Activated naive CD4-positive, alpha-beta T cell treated with anti-CD3 and anti-CD28 coated beads, Interleukin-2, amount 50 U/mL, for 72 hours (primary cell): Measurements from ENCODE around the gene NCK1. TPM values are rescaled to one million over a fixed set of nuclear protein-coding genes. Genes with fewer than 3 reads are reported as not detected.
A peak's percentile ranks its signal among the peaks of the same experiment; 100 is the strongest.
"Not testable (repeated sequence)": the region's sequence is repeated elsewhere in the genome, so short reads cannot be mapped to it uniquely, and the experiment has no call there.

ENCODE experiments used
- ATAC-seq, 2 donors: fragments of 150-1000 bp; cut with Tn5 transposase; 2 replicates each; pipeline ENCODE4 v1.10.0; 2021; ENCODE audit warnings: mild to moderate bottlenecking in 2 of 2, moderate library complexity in 2 of 2
- DNase-seq, 2 donors: peaks; one replicate each; pipeline ENCODE4 v3.0.0; 2021 to 2022; ENCODE audit warnings: low spot score in 2 of 2
- H3K27ac Mint-ChIP-seq, 2 donors: one replicate each; pipeline ENCODE4 v1.8.0; 2022; ENCODE audit warnings: mild to moderate bottlenecking in 2 of 2, mixed read lengths in 2 of 2
- H3K36me3 Mint-ChIP-seq, 2 donors: one replicate each; pipeline ENCODE4 v1.8.0; 2022; ENCODE audit warnings: mixed read lengths in 2 of 2
- H3K9me3 Mint-ChIP-seq, 2 donors: one replicate each; pipeline ENCODE4 v1.8.0; 2022; ENCODE audit warnings: mixed read lengths in 2 of 2
- total RNA-seq, 2 donors: library from RNA; stranded (reverse); gene quantifications; one replicate each; pipeline ENCODE4 v1.2.3, GENCODE V29; 2022

NCK1 gene
- total RNA-seq, 2 donors from 2014 or later = 34.6 to 45.1 TPM

DNA sequence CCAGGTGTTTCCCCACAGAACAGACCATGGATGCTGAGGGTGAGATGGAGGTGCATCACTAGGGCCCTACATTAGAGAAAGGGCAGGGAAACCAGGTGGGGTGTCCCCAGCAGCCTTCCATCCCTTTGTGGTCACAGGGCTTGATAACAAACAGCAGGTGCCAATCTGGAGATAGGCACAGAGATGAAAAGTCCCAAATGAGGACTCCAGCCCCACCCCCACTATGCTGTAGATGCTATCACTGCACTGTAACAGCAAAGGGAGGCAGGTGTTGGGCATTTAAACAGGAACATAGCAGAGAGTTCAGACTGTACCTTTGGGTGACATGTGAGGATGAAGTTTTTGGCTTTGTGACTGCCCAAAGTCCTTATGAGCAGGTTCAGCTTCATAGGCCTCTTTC is 117.2 kb downstream of the NCK1 start:
- peaks cover 0 to 9% of the 10 kb centered on the region in 2 donors for H3K36me3 Mint-ChIP-seq
- no peak overlapping the region for H3K27ac Mint-ChIP-seq
- ATAC-seq (no peak), DNase-seq (no peak)
- H3K9me3 Mint-ChIP-seq = peaks cover 5 to 7% of the 10 kb centered on the region in 2 donors

GRCh38 chr3:136979684-136980083 is 117.7 kb downstream of the NCK1 start:
- ATAC-seq = no peak
- no peak overlapping the region for H3K27ac Mint-ChIP-seq
- H3K9me3 Mint-ChIP-seq = peaks cover 3 to 4% of the 10 kb centered on the region in 2 donors
- H3K36me3 Mint-ChIP-seq = peaks cover 0 to 4% of the 10 kb centered on the region in 2 donors
- DNase-seq = no peak

GRCh38 chr3:136982033-136982432 is 120.0 kb downstream of the NCK1 start:
- DNase-seq = no peak
- Mint-ChIP-seq H3K36me3 (no peaks in the 10 kb centered on the region), H3K9me3 (no peaks in the 10 kb centered on the region), H3K27ac (no peak overlapping the region)
- ATAC-seq = no peak

DNA sequence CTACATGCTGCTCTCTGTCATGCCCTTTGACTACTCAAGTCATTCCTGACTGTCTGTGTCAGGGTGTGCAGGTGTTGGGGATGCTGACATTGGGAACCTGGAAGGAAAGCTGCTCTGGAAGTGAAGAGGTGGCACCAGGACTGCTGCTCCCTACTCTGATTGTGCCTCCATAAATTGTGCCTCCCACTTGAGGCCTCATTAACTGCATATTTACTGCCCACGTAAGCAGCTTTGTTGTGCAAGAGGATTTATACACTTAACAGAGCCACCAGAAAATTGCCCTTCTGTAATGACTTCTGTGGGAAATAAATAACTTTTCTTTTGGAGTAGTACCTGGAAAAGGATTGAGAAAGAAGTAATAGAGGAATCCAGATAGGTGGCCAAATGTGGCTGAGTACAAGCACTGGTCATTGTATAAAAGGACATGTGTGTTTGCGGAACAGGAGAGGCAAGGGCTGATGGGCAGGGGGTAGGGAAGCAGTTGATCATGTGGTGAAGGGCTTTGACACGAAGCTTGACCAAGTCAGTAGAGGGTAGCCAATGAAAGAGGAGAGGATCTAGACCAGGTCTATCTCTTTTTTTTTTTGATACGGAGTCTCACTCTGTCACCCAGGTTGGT is 120.6 kb downstream of the NCK1 start:
- DNase-seq (no peak), ATAC-seq (no peak)
- Mint-ChIP-seq H3K27ac (peak overlapping the region in 1 of 2 donors; percentile 12), H3K9me3 (no peaks in the 10 kb centered on the region), H3K36me3 (no peaks in the 10 kb centered on the region)

DNA sequence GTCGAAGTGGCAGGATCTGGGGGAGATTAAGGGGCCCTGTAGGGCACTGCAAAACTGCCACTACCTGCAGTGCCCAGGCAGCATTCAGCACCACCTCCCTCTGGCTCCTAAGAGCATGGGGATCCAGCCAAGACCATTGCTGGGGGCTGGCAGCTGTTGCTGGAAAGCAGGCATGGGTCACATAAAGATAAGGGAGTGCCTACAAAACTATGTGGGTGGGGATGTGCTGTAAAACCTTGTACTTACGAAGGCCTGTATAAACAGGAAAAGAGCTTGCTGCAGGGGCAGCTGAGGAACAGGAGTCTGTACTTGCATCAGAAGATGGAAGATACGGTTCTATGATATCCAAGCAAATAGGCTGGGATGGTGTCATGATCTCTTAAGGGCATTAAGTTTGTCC is 122.8 kb downstream of the NCK1 start:
- Mint-ChIP-seq H3K9me3 (no peaks in the 10 kb centered on the region), H3K27ac (no peak overlapping the region), H3K36me3 (no peaks in the 10 kb centered on the region)
- no peak for ATAC-seq
- no peak for DNase-seq

- H3K36me3 Mint-ChIP-seq, DNase-seq, H3K27ac Mint-ChIP-seq, ATAC-seq, H3K9me3 Mint-ChIP-seq: not testable (repeated sequence)
Observed at GRCh38 chr3:136987398-136987980, 125.5 kb downstream of the NCK1 start.

DNA sequence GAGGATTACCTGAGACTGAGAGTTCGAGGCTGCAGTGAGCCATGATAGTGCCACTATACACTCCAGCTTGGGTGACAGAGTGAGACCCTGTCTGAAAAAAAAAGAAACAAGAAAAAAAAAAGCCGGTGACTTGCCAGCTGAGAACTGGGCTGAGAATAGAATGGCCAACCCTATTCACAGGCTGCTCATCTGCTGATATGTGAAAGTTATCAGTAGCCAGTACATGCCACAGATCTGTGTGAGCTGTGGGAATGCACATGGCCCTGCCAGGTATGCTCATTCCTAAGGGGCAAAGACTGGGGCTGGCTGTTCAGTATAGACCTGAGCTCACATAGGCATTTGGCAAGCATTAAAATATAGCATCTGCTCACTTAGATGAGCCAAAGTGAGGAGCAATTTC is 126.6 kb downstream of the NCK1 start:
- Mint-ChIP-seq H3K9me3 (no peaks in the 10 kb centered on the region), H3K27ac (no peak overlapping the region), H3K36me3 (no peaks in the 10 kb centered on the region)
- DNase-seq = no peak
- ATAC-seq = no peak

- no peak for ATAC-seq
- Mint-ChIP-seq H3K27ac (peak overlapping the region in 1 of 2 donors; percentile 39), H3K36me3 (no peaks in the 10 kb centered on the region), H3K9me3 (no peaks in the 10 kb centered on the region)
- no peak for DNase-seq
Observed at GRCh38 chr3:136989781-136990524, 127.9 kb downstream of the NCK1 start.

GRCh38 chr3:136990826-136991225 is 128.8 kb downstream of the NCK1 start:
- no peak for DNase-seq
- no peak overlapping the region for H3K27ac Mint-ChIP-seq
- no peaks in the 10 kb centered on the region for H3K9me3 Mint-ChIP-seq
- no peaks in the 10 kb centered on the region for H3K36me3 Mint-ChIP-seq
- ATAC-seq = no peak

- no peak overlapping the region for H3K27ac Mint-ChIP-seq
- DNase-seq (no peak), ATAC-seq (no peak)
- H3K36me3 Mint-ChIP-seq = no peaks in the 10 kb centered on the region
- H3K9me3 Mint-ChIP-seq = no peaks in the 10 kb centered on the region
Observed at GRCh38 chr3:136992115-136992514, 130.1 kb downstream of the NCK1 start.

- H3K27ac Mint-ChIP-seq = peak overlapping the region; percentile 20 to 66
- no peak for DNase-seq
- H3K36me3 Mint-ChIP-seq = no peaks in the 10 kb centered on the region
- ATAC-seq = peak; percentile 56 to 74
- H3K9me3 Mint-ChIP-seq = no peaks in the 10 kb centered on the region
Observed at GRCh38 chr3:136994772-136995516, 132.9 kb downstream of the NCK1 start.

- ATAC-seq (no peak), DNase-seq (no peak)
- Mint-ChIP-seq H3K36me3 (no peaks in the 10 kb centered on the region), H3K9me3 (no peaks in the 10 kb centered on the region), H3K27ac (peak overlapping the region in 1 of 2 donors; percentile 20)
Observed at GRCh38 chr3:136995652-136996051, 133.6 kb downstream of the NCK1 start.

Other genes with a start within 250 kb of the NCK1 start
- gene STAG1, start 109.8 kb upstream of the NCK1 start, total RNA-seq = 10 to 100 TPM; 35.8 to 40.5 TPM
- gene SLC35G2, start 43.1 kb upstream of the NCK1 start, total RNA-seq = 1 to 10 TPM; 1.9 to 6.4 TPM
- 1 to 10 TPM; 1.8 to 1.9 TPM for gene IL20RB, start 95.8 kb downstream of the NCK1 start, total RNA-seq